Neural progenitor cell (in vitro differentiated cells): ENCODE measurements around the gene SKAP2. TPM values are rescaled to one million over a fixed set of nuclear protein-coding genes. Genes with fewer than 3 reads are reported as not detected.

ENCODE experiments used
- DNase-seq: peaks from one replicate; pipeline ENCODE4 v3.0.0-alpha.2; 2016; ENCODE audit warnings: low spot score
- H2AFZ ChIP-seq: fragments of 200-600 bp; sonication (generic); replicated peaks from 2 replicates; pipeline ENCODE4 v1.6.1; 2016; ENCODE audit warnings: antibody characterized with exemption
- H3F3A ChIP-seq: fragments of 200-600 bp; sonication (generic); 2 replicates; pipeline ENCODE4 v1.6.1; 2016; ENCODE audit warnings: antibody characterized with exemption, low read depth
- H3K27ac ChIP-seq: fragments of 200-600 bp; sonication (generic); 2 replicates; pipeline ENCODE4 v1.5.1; 2016; ENCODE audit warnings: mild to moderate bottlenecking
- H3K27me3 ChIP-seq: fragments of 200-600 bp; sonication (generic); 2 replicates; pipeline ENCODE4 v1.6.1; 2016; ENCODE audit warnings: mild to moderate bottlenecking, moderate library complexity
- H3K36me3 ChIP-seq: fragments of 200-600 bp; sonication (generic); 2 replicates; pipeline ENCODE4 v1.5.1; 2016
- H3K4me1 ChIP-seq: fragments of 200-600 bp; sonication (generic); 2 replicates; pipeline ENCODE4 v1.6.1; 2016; ENCODE audit warnings: mixed run types
- H3K4me2 ChIP-seq: fragments of 200-600 bp; sonication (generic); 2 replicates; pipeline ENCODE4 v1.6.1; 2016
- H3K4me3 ChIP-seq: fragments of 200-600 bp; sonication (generic); 2 replicates; pipeline ENCODE4 v1.5.1; 2016
- H3K79me2 ChIP-seq: fragments of 200-600 bp; sonication (generic); 2 replicates; pipeline ENCODE4 v1.6.1; 2016; ENCODE audit warnings: low read depth
- H3K9ac ChIP-seq: fragments of 200-600 bp; sonication (generic); 2 replicates; pipeline ENCODE4 v1.6.1; 2016
- H3K9me3 ChIP-seq: fragments of 200-600 bp; sonication (generic); 2 replicates; pipeline ENCODE4 v1.5.1; 2016; ENCODE audit warnings: low read depth
- H4K20me1 ChIP-seq: fragments of 200-600 bp; sonication (generic); 2 replicates; pipeline ENCODE4 v1.6.1; 2016; ENCODE audit warnings: low read depth
- H3K27ac Mint-ChIP-seq: 3 replicates; pipeline ENCODE4 v1.8.0; 2021; ENCODE audit warnings: mixed read lengths
- H3K27me3 Mint-ChIP-seq: 2 replicates; pipeline ENCODE4 v1.8.0; 2022; ENCODE audit warnings: low read depth, mild to moderate bottlenecking, inconsistent platforms, moderate library complexity, mixed read lengths; ENCODE audit not compliant: insufficient read depth
- H3K36me3 Mint-ChIP-seq: 3 replicates; pipeline ENCODE4 v1.8.0; 2021; ENCODE audit warnings: mixed read lengths
- H3K4me1 Mint-ChIP-seq: 3 replicates; pipeline ENCODE4 v1.8.0; 2021; ENCODE audit warnings: mixed read lengths
- H3K4me3 Mint-ChIP-seq: 3 replicates; pipeline ENCODE4 v1.8.0; 2021; ENCODE audit warnings: mild to moderate bottlenecking, moderate library complexity, mixed read lengths
- H3K9me3 Mint-ChIP-seq: 3 replicates; pipeline ENCODE4 v1.8.0; 2020; ENCODE audit warnings: mixed read lengths
- CTCF ChIP-seq: fragments of 200-600 bp; sonication (generic); IDR thresholded peaks from 2 replicates; pipeline ENCODE4 v1.5.1; 2017; ENCODE audit warnings: antibody characterized with exemption, mild to moderate bottlenecking
- EZH2 ChIP-seq: fragments of 200-600 bp; sonication (generic); IDR thresholded peaks from 2 replicates; pipeline ENCODE4 v1.6.1; 2017; ENCODE audit warnings: antibody characterized with exemption, mild to moderate bottlenecking, moderate library complexity
- EZH2phosphoT487 ChIP-seq: fragments of 200-600 bp; sonication (generic); IDR thresholded peaks from 2 replicates; pipeline ENCODE4 v1.6.1; 2017; ENCODE audit warnings: antibody characterized with exemption
- total RNA-seq: library from RNA; depleted of rRNA; stranded (reverse); fragments of >200 nt; gene quantifications from 2 replicates; pipeline ENCODE4 v1.2.3, GENCODE V29; 2015; ENCODE audit warnings: low replicate concordance

The SKAP2 gene
- total RNA-seq, 1 donor from 2014 or later: 6.3 TPM

DNA sequence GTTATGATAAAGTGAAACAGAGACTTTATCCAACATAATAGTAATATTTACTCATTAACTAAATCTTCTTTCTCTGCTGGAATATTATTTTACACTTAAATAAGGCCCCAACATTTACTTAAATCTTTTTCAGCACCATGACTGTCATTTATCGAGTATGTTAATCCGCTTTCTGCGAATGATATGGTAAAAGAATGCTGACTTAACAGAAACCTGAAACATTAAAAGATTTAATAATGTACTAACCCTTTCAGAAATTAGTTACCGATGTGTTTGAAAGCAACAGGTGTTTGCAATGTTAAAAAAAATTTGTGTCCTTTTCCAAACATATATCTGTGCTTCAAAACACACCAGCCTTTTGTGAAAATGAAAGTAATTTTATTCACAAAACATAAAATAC is 190.5 kb downstream of the SKAP2 start:
- no peaks in the 10 kb centered on the region for H3K9me3 ChIP-seq
- H3K36me3 ChIP-seq: no peaks in the 10 kb centered on the region
- no peaks in the 10 kb centered on the region for H4K20me1 ChIP-seq
- H3K79me2 ChIP-seq: no peaks in the 10 kb centered on the region
- TF ChIP-seq CTCF (no peak), EZH2phosphoT487 (no peak), EZH2 (no peak)
- H2AFZ ChIP-seq: no peak overlapping the region
- Mint-ChIP-seq H3K27me3 (peaks cover 4% of the 10 kb centered on the region), H3K4me3 (no peak overlapping the region), H3K36me3 (no peaks in the 10 kb centered on the region), H3K27ac (no peak overlapping the region), H3K4me1 (peaks cover 7% of the 10 kb centered on the region), H3K9me3 (no peaks in the 10 kb centered on the region)
- no peaks in the 10 kb centered on the region for H3F3A ChIP-seq
- peaks cover 14% of the 10 kb centered on the region for H3K27me3 ChIP-seq
- no peak overlapping the region for H3K27ac ChIP-seq
- no peak overlapping the region for H3K9ac ChIP-seq
- no peaks in the 10 kb centered on the region for H3K4me1 ChIP-seq
- no peak overlapping the region for H3K4me2 ChIP-seq
- H3K4me3 ChIP-seq: no peak overlapping the region
- DNase-seq: no peak

DNA sequence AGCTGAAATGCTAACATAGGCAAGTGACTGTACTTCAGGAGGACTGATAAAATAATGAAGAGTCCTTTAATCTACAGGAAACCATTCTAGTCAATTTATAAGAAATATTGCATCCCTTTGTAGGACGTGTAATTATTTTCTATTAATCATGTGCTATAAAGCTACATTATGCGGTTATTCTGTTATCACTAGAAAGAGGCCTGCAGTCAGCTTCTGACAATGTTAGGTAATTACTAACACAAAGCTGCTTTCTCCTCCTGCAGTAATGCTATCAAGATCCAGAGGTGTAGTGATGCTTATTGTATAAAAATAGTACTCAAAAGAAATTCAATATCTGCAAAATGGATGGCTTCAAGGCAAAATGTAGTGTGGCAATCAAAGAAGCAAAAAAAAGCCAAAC is 191.1 kb downstream of the SKAP2 start:
- no peak for TF ChIP-seq CTCF
- TF ChIP-seq EZH2: no peak
- no peak for TF ChIP-seq EZH2phosphoT487
- H3K27me3 Mint-ChIP-seq: no peaks in the 10 kb centered on the region
- no peaks in the 10 kb centered on the region for H3K9me3 Mint-ChIP-seq
- H3K9ac ChIP-seq: no peak overlapping the region
- H3K27ac ChIP-seq: no peak overlapping the region
- H2AFZ ChIP-seq: no peak overlapping the region
- no peaks in the 10 kb centered on the region for H4K20me1 ChIP-seq
- H3K4me3 Mint-ChIP-seq: no peak overlapping the region
- H3K36me3 Mint-ChIP-seq: no peaks in the 10 kb centered on the region
- H3F3A ChIP-seq: no peaks in the 10 kb centered on the region
- peaks cover 14% of the 10 kb centered on the region for H3K27me3 ChIP-seq
- H3K27ac Mint-ChIP-seq: no peak overlapping the region
- no peak overlapping the region for H3K4me3 ChIP-seq
- H3K9me3 ChIP-seq: no peaks in the 10 kb centered on the region
- no peaks in the 10 kb centered on the region for H3K79me2 ChIP-seq
- DNase-seq: no peak
- peaks cover 7% of the 10 kb centered on the region for H3K4me1 Mint-ChIP-seq
- H3K4me2 ChIP-seq: no peak overlapping the region
- H3K36me3 ChIP-seq: no peaks in the 10 kb centered on the region
- no peaks in the 10 kb centered on the region for H3K4me1 ChIP-seq

- Mint-ChIP-seq H3K36me3 (no peaks in the 10 kb centered on the region), H3K27me3 (no peaks in the 10 kb centered on the region), H3K4me3 (no peak overlapping the region), H3K27ac (no peak overlapping the region), H3K4me1 (peaks cover 11% of the 10 kb centered on the region), H3K9me3 (no peaks in the 10 kb centered on the region)
- Histone ChIP-seq H3K27me3 (peaks cover 14% of the 10 kb centered on the region), H3K9ac (no peak overlapping the region), H3K4me3 (no peak overlapping the region), H3K27ac (no peak overlapping the region), H4K20me1 (no peaks in the 10 kb centered on the region), H3K79me2 (no peaks in the 10 kb centered on the region), H3K4me1 (no peaks in the 10 kb centered on the region), H3K36me3 (no peaks in the 10 kb centered on the region), H2AFZ (no peak overlapping the region), H3K4me2 (no peak overlapping the region), H3F3A (no peaks in the 10 kb centered on the region), H3K9me3 (no peaks in the 10 kb centered on the region)
- TF ChIP-seq CTCF: no peak
- TF ChIP-seq EZH2: no peak
- TF ChIP-seq EZH2phosphoT487: no peak
- no peak for DNase-seq
Observed at GRCh38 chr7:26670841-26671240, 193.5 kb downstream of the SKAP2 start.

DNA sequence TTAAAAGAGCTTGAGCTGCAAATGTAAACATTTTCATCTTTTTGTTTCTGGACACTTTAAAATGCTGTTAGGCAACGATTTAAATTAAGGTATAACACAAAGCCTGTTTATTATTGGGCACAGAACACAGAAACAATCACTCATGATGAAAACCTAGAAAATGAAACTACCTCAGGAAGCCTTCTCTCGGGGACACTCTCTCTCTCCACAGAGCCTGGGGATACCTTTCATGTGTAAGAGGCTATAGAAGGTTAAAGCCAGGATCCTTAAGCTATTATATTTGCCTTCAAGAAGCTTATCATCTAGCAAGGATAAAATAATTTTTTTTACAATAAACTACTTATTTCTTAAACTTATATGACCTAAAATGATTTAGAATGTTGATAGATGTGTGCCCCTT is 194.1 kb downstream of the SKAP2 start:
- Histone ChIP-seq H4K20me1 (no peaks in the 10 kb centered on the region), H3K36me3 (no peaks in the 10 kb centered on the region), H3F3A (no peaks in the 10 kb centered on the region), H3K4me2 (no peak overlapping the region), H3K9ac (no peak overlapping the region), H3K27me3 (peaks cover 14% of the 10 kb centered on the region), H3K4me1 (no peaks in the 10 kb centered on the region), H3K79me2 (no peaks in the 10 kb centered on the region), H3K9me3 (no peaks in the 10 kb centered on the region), H2AFZ (no peak overlapping the region), H3K27ac (no peak overlapping the region), H3K4me3 (no peak overlapping the region)
- Mint-ChIP-seq H3K27ac (no peak overlapping the region), H3K9me3 (no peaks in the 10 kb centered on the region), H3K4me3 (no peak overlapping the region), H3K4me1 (peaks cover 11% of the 10 kb centered on the region), H3K27me3 (no peaks in the 10 kb centered on the region), H3K36me3 (no peaks in the 10 kb centered on the region)
- DNase-seq: no peak
- TF ChIP-seq EZH2phosphoT487 (no peak), EZH2 (no peak), CTCF (no peak)
